Motor neuron (in vitro differentiated cells): Measurements from ENCODE around the gene ANGPTL8. TPM values are rescaled to one million over a fixed set of nuclear protein-coding genes. Genes with fewer than 3 reads are reported as not detected.

ENCODE experiments used
- ATAC-seq, 8 experiments: fragments of 200-7000 bp; cut with Tn5 transposase; replicated peaks in 6 of 8; 2 replicates each; pipeline ENCODE4 v1.8.0; 2021; ENCODE audit warnings: mild to moderate bottlenecking in 8 of 8, moderate library complexity in 8 of 8
- H3K27ac ChIP-seq, 2 donors: fragments of 250-450 bp; sonication (Bioruptor Pico); 2 replicates each; pipeline ENCODE4 v1.9.0; 2021; ENCODE audit warnings: antibody characterized with exemption in 2 of 2, mild to moderate bottlenecking in 2 of 2, moderate library complexity in 1 of 2
- H3K4me1 ChIP-seq, 2 donors: fragments of 250-450 bp; sonication (Bioruptor Pico); replicated peaks in 1 of 2; 2 replicates each; pipeline ENCODE4 v1.6.1; 2021; ENCODE audit warnings: antibody characterized with exemption in 2 of 2, mild to moderate bottlenecking in 2 of 2, moderate library complexity in 1 of 2
- H3K4me3 ChIP-seq, 5 donors: fragments of 250-450 bp; sonication (Bioruptor Pico); 2 replicates each; pipeline ENCODE4 v1.9.0; 2021; ENCODE audit warnings: antibody characterized with exemption in 5 of 5, mild to moderate bottlenecking in 5 of 5, moderate library complexity in 4 of 5
- WGBS, 10 experiments: fragments of 450-650 bp; shearing (Covaris generic); methylation state at CpG; one replicate each; pipeline ENCODE4 v1.0.0; 2022; 5-methylcytosine and 5-hydroxymethylcytosine counted together
- in situ Hi-C, 9 experiments: fragments of 400-800 bp; cut with MboI; loops; one replicate each; pipeline ENCODE4 v1.15.0; 2021; ENCODE audit warnings: low sequenced_read_pairs in 9 of 9, low pct_unique_long_range_greater_than_20kb in 2 of 9; ENCODE audit not compliant: unreplicated experiment in 9 of 9
- total RNA-seq, 8 experiments: library from RNA; unstranded; fragments of 300-600 nt; gene quantifications; 2 replicates each; pipeline versions ENCODE4 v1.2.3 to v1.2.4, GENCODE V29; 2022

The ANGPTL8 gene
- total RNA-seq, 8 experiments from 2014 or later, result 0.49 to 0.85 TPM; not detected in 6

- H3K27ac ChIP-seq, result no peak overlapping the region
- H3K4me3 ChIP-seq, result no peak overlapping the region
- in situ Hi-C loops, result no loop called here
- whole genome bisulfite sequencing, 10 experiments, result 60 to 100% (median 96%) methylated on average over 1 to 3 of the region's 5 CpGs; no CpG with 5 or more reads in 4 of the 10 experiments
- ATAC-seq, result no peak
- peaks cover 8 to 26% of the 10 kb centered on the region in 2 donors for H3K4me1 ChIP-seq
Observed at GRCh38 chr19:11244846-11245589, 5.6 kb downstream of the ANGPTL8 start.

GRCh38 chr19:11246941-11247340, 7.5 kb downstream of the ANGPTL8 start:
- whole genome bisulfite sequencing, 10 experiments, result 80 to 100% (median 91%) methylated on average over 1 to 6 of the region's 11 CpGs; no CpG with 5 or more reads in 3 of the 10 experiments
- in situ Hi-C loops, result no loop called here
- Histone ChIP-seq H3K4me1 (peaks cover 4 to 17% of the 10 kb centered on the region in 2 donors), H3K27ac (no peak overlapping the region), H3K4me3 (no peak overlapping the region)
- no peak for ATAC-seq

GRCh38 chr19:11247391-11247790, 8.0 kb downstream of the ANGPTL8 start:
- no peak overlapping the region for H3K4me3 ChIP-seq
- WGBS, 10 experiments, result 48 to 100% (median 100%) methylated on average over 1 to 4 of the region's 10 CpGs; no CpG with 5 or more reads in 7 of the 10 experiments
- ATAC-seq, result peak in 2 of 8 experiments; percentile 14 to 23
- in situ Hi-C loops, result no loop called here
- no peak overlapping the region for H3K27ac ChIP-seq
- H3K4me1 ChIP-seq, result peaks cover 0 to 13% of the 10 kb centered on the region in 2 donors

- in situ Hi-C loops, result no loop called here
- 75 to 100% (median 90%) methylated on average over 1 to 8 of the region's 14 CpGs; no CpG with 5 or more reads in 4 of the 10 experiments for WGBS, 10 experiments
- no peak for ATAC-seq
- Histone ChIP-seq H3K4me1 (peaks cover 0 to 7% of the 10 kb centered on the region in 2 donors), H3K4me3 (no peak overlapping the region), H3K27ac (no peak overlapping the region)
Observed at GRCh38 chr19:11247934-11248333, 8.5 kb downstream of the ANGPTL8 start.

GRCh38 chr19:11248852-11249251, 9.4 kb downstream of the ANGPTL8 start:
- Histone ChIP-seq H3K4me1 (no peaks in the 10 kb centered on the region), H3K27ac (no peak overlapping the region), H3K4me3 (no peak overlapping the region)
- in situ Hi-C loops, result no loop called here
- ATAC-seq, result no peak
- WGBS, 10 experiments, result 86 to 100% (median 100%) methylated on average over 1 to 2 of the region's 2 CpGs; no CpG with 5 or more reads in 3 of the 10 experiments

GRCh38 chr19:11251217-11251616, 11.8 kb downstream of the ANGPTL8 start:
- peaks cover 0 to 4% of the 10 kb centered on the region in 2 donors for H3K4me1 ChIP-seq
- ATAC-seq, result peak in 1 of 8 experiments; percentile 55
- in situ Hi-C loops, result no loop called here
- 93 to 100% (median 100%) methylated on average over 1 to 4 of the region's 4 CpGs; no CpG with 5 or more reads in 5 of the 10 experiments for WGBS, 10 experiments
- H3K27ac ChIP-seq, result no peak overlapping the region
- H3K4me3 ChIP-seq, result no peak overlapping the region

- no peak for ATAC-seq
- peaks cover 0 to 6% of the 10 kb centered on the region in 2 donors for H3K4me1 ChIP-seq
- H3K27ac ChIP-seq, result no peak overlapping the region
- WGBS, 10 experiments, result 74 to 100% (median 95%) methylated on average over 2 to 4 of the region's 11 CpGs; no CpG with 5 or more reads in 4 of the 10 experiments
- in situ Hi-C loops, result no loop called here
- H3K4me3 ChIP-seq, result no peak overlapping the region
Observed at GRCh38 chr19:11251650-11252314, 12.4 kb downstream of the ANGPTL8 start.

- 65 to 100% (median 76%) methylated on average over 1 to 4 of the region's 19 CpGs; no CpG with 5 or more reads in 6 of the 10 experiments for WGBS, 10 experiments
- H3K27ac ChIP-seq, result no peak overlapping the region
Observed at GRCh38 chr19:11252665-11253355, 13.4 kb downstream of the ANGPTL8 start.

GRCh38 chr19:11254666-11255065, 15.2 kb downstream of the ANGPTL8 start:
- Histone ChIP-seq H3K4me3 (no peak overlapping the region), H3K27ac (no peak overlapping the region), H3K4me1 (peaks cover 0 to 6% of the 10 kb centered on the region in 2 donors)
- ATAC-seq, result no peak
- in situ Hi-C loops, result no loop called here
- 89 to 100% (median 94%) methylated on average over 1 to 3 of the region's 5 CpGs; no CpG with 5 or more reads in 6 of the 10 experiments for WGBS, 10 experiments

More at GRCh38 chr19:11252665-11253355, 13.4 kb downstream of the ANGPTL8 start:
- Histone ChIP-seq H3K4me3 (no peak overlapping the region), H3K4me1 (peaks cover 0 to 6% of the 10 kb centered on the region in 2 donors)
- in situ Hi-C loops, result no loop called here
- ATAC-seq, result peak in 3 of 8 experiments; percentile 6 to 50 (median 47)

GRCh38 chr19:11256189-11256588, 16.8 kb downstream of the ANGPTL8 start:
- ATAC-seq, result peak in 5 of 8 experiments; percentile 72 to 84 (median 74)
- in situ Hi-C loops, result no loop called here

GRCh38 chr19:11257846-11258380, 18.5 kb downstream of the ANGPTL8 start:
- H3K4me1 ChIP-seq, result peaks cover 0 to 6% of the 10 kb centered on the region in 2 donors
- no peak for ATAC-seq
- H3K27ac ChIP-seq, result no peak overlapping the region
- no peak overlapping the region for H3K4me3 ChIP-seq
- 86 to 100% (median 100%) methylated on average over 1 to 3 of the region's 3 CpGs; no CpG with 5 or more reads in 4 of the 10 experiments for WGBS, 10 experiments
- in situ Hi-C loops, result no loop called here

More at GRCh38 chr19:11256189-11256588, 16.8 kb downstream of the ANGPTL8 start:
- H3K27ac ChIP-seq, result peak overlapping the region in 1 of 2 donors; percentile 40
- WGBS, 10 experiments, result 0 to 27% (median 17%) methylated on average over 1 to 3 of the region's 7 CpGs; no CpG with 5 or more reads in 6 of the 10 experiments
- H3K4me3 ChIP-seq, result no peak overlapping the region
- H3K4me1 ChIP-seq, result peaks cover 0 to 6% of the 10 kb centered on the region in 2 donors

GRCh38 chr19:11260996-11261395, 21.6 kb downstream of the ANGPTL8 start:
- in situ Hi-C loops, result no loop called here
- Histone ChIP-seq H3K4me1 (peaks cover 0 to 9% of the 10 kb centered on the region in 2 donors), H3K4me3 (peak overlapping the region in 1 of 5 donors; percentile 60), H3K27ac (peak overlapping the region in 1 of 2 donors; percentile 62)
- ATAC-seq, result no peak
- 60 to 94% (median 79%) methylated on average over 1 to 2 of the region's 5 CpGs; no CpG with 5 or more reads in 3 of the 10 experiments for WGBS, 10 experiments
